Osteocyte (in vitro differentiated cells): Measurements from ENCODE around the gene RFT1. TPM values are rescaled to one million over a fixed set of nuclear protein-coding genes. Genes with fewer than 3 reads are reported as not detected.

Experiments
- DNase-seq: peaks from one replicate; pipeline ENCODE4 v3.0.0; 2021; ENCODE audit warnings: mixed read lengths; ENCODE audit not compliant: unreplicated experiment; ENCODE audit errors: extremely low spot score
- H3K27ac Mint-ChIP-seq: one replicate; pipeline ENCODE4 v1.8.0; 2021; ENCODE audit warnings: mild to moderate bottlenecking, mixed read lengths; ENCODE audit not compliant: unreplicated experiment
- H3K27me3 Mint-ChIP-seq: one replicate; pipeline ENCODE4 v1.8.0; 2021; ENCODE audit warnings: mixed read lengths; ENCODE audit not compliant: unreplicated experiment
- H3K36me3 Mint-ChIP-seq: one replicate; pipeline ENCODE4 v1.8.0; 2021; ENCODE audit warnings: mixed read lengths; ENCODE audit not compliant: unreplicated experiment
- H3K4me1 Mint-ChIP-seq: one replicate; pipeline ENCODE4 v1.8.0; 2021; ENCODE audit warnings: mixed read lengths; ENCODE audit not compliant: unreplicated experiment
- H3K4me3 Mint-ChIP-seq: one replicate; pipeline ENCODE4 v1.8.0; 2021; ENCODE audit warnings: mild to moderate bottlenecking, moderate library complexity, mixed read lengths; ENCODE audit not compliant: unreplicated experiment
- H3K9me3 Mint-ChIP-seq: one replicate; pipeline ENCODE4 v1.8.0; 2021; ENCODE audit warnings: mixed read lengths; ENCODE audit not compliant: unreplicated experiment
- CTCF ChIP-seq: fragments of 200-600 bp; sonication (generic); IDR thresholded peaks from 2 replicates; pipeline ENCODE4 v1.5.0; 2021; ENCODE audit warnings: antibody characterized with exemption, mild to moderate bottlenecking, moderate library complexity
- total RNA-seq: library from RNA; stranded (reverse); gene quantifications from 2 replicates; pipeline ENCODE4 v1.2.1, GENCODE V29; 2021

Gene RFT1
- total RNA-seq, 1 donor from 2014 or later = 21.4 TPM

DNA sequence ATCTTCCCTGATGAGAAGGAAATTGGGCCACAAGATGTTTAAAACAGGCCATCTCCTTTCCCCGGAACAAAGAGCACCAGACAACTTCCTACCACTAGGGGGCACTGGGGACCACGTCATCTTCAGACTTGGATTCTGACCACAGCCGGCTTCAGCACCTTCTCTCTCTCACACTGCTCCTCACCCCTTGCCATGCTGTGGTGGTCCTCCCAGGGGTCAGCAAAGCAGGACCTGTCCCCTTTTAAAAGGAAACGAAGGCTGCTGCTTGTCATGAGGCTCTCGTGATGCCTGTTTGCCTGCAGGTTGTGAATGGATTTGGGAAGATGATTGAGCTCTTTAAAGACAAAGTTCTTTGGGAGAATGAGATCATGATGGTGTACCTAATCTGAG lies 16.2 kb downstream of the RFT1 start:
- Mint-ChIP-seq H3K36me3 (peaks cover 22% of the 10 kb centered on the region), H3K9me3 (no peaks in the 10 kb centered on the region), H3K27me3 (no peaks in the 10 kb centered on the region), H3K27ac (no peak overlapping the region), H3K4me1 (peaks cover 3% of the 10 kb centered on the region), H3K4me3 (no peak overlapping the region)
- peak; percentile 91 for DNase-seq
- peak; percentile 89 for TF ChIP-seq CTCF

DNA sequence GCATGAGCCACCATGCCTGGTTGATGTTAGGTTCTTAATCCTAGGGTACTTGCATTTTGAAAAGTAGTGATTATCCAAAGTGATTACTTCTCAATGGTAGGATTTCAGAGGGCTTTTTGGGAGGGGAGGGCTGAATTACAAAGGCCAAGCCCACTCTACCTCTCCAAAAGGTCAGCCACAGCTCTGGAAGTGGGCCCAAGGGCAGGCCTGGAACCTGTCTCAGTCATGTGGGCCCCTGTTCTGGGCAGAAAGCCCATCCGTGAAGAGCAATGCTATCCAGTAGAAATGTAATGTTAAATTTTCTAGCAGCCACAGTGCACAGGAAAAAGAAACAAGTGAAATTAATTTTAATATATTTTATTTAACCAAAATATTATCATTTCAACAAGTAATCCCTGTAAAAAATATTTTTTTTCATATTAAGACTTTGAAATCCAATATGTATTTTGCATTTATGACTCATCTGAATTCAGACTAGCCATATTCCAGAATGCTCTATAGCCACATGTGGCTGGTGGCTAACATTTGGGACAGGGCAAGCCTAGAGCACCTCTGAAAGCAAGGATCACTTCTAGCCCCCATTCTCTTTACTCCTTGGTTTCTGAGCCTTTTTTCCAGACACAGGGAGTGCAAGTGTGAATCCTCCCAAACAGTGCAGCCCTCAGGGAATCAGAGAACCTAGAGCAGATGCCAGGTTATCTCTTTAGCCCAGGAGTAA lies 16.8 kb downstream of the RFT1 start:
- no peak for DNase-seq
- Mint-ChIP-seq H3K36me3 (peaks cover 22% of the 10 kb centered on the region), H3K27ac (no peak overlapping the region), H3K4me1 (peaks cover 4% of the 10 kb centered on the region), H3K9me3 (no peaks in the 10 kb centered on the region), H3K4me3 (no peak overlapping the region), H3K27me3 (no peaks in the 10 kb centered on the region)
- TF ChIP-seq CTCF = no peak

- H3K4me1 Mint-ChIP-seq = peaks cover 4% of the 10 kb centered on the region
- H3K4me3 Mint-ChIP-seq = no peak overlapping the region
- DNase-seq = no peak
- no peak for TF ChIP-seq CTCF
- H3K36me3 Mint-ChIP-seq = peaks cover 15% of the 10 kb centered on the region
- no peaks in the 10 kb centered on the region for H3K9me3 Mint-ChIP-seq
- H3K27ac Mint-ChIP-seq = no peak overlapping the region
- H3K27me3 Mint-ChIP-seq = no peaks in the 10 kb centered on the region
Measured at GRCh38 chr3:53111822-53112221, 18.4 kb downstream of the RFT1 start.

DNA sequence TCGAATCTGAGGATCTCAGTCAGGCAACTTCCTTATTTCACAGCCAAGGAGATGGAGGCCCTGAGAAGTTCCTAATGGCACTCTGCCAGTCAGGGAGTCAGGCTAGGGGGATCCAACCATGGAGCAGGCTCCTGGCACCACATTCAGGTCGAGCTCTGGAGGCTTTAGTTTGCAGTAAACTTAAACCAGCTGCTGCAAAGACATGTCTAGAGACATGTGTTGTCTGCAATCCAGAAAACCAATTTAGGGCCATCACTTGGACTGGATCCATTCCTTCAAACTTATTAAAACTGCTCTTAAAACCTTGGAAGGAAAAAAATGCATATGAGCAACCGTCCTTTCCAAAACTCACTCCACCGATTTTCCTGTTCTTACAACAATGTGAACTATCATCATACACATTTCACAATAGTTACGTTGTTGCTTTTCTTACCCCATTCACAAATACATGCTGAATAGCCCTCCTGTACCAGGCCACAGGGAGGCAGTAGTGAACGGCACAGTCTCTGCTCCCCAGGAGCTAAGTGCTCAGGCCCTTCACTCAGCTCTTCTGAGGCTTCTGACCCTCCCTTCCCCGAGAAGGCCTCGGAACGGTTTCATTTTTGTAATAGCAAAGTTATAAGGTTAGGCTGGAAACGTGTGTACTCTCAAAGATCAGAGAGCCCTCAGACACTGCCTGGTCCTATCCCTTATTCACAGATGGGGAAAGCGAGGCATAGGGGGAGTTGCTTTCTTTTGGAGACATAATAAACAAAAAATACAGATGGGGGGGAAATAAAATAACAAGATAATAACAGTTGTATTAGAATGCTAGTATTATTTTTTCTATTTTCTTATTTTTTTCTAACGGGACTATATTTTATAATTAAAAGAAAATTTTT lies 20.1 kb downstream of the RFT1 start:
- Mint-ChIP-seq H3K4me3 (no peak overlapping the region), H3K9me3 (no peaks in the 10 kb centered on the region), H3K4me1 (peaks cover 4% of the 10 kb centered on the region), H3K27ac (peak overlapping the region; percentile 21), H3K36me3 (peaks cover 20% of the 10 kb centered on the region), H3K27me3 (no peaks in the 10 kb centered on the region)
- peak; percentile 43 for TF ChIP-seq CTCF
- DNase-seq = no peak

DNA sequence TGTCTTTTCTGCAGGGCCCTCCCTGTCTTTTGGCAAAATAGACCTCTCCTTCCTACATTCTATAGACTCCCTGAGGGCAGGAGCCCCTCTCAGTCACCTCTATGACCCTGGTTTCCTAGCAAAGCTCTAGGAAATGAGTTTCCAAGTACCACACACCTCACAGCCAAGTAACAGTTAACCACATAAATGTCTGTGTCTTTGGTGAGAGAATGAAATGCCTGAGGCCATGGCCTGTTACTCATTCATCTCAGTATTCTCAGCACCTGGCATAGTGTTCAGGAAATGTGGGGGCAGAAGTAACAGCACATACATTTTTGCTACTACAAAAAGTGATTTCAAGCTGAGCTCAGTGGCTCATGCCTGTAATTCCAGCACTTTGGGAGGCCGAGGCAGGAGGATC lies 21.0 kb downstream of the RFT1 start:
- H3K27me3 Mint-ChIP-seq = no peaks in the 10 kb centered on the region

More for the DNA sequence above, 21.0 kb downstream of the RFT1 start:
- Mint-ChIP-seq H3K27ac (no peak overlapping the region), H3K4me1 (peaks cover 4% of the 10 kb centered on the region), H3K9me3 (no peaks in the 10 kb centered on the region), H3K4me3 (no peak overlapping the region), H3K36me3 (peaks cover 20% of the 10 kb centered on the region)
- no peak for DNase-seq
- no peak for TF ChIP-seq CTCF
